Stimulated activated CD4-positive, alpha-beta T cell treated with anti-CD3 and anti-CD28 coated beads, TNF-alpha, amount 100 ng/mL, for 1 hour (primary cell): ENCODE results near the gene LOXL3.

Experiments
- DNase-seq, 3 donors: peaks; one replicate each; pipeline ENCODE4 v3.0.0-alpha.2; 2020; ENCODE audit warnings: low read depth in 3 of 3, low spot score in 1 of 3

LOXL3 gene

DNA sequence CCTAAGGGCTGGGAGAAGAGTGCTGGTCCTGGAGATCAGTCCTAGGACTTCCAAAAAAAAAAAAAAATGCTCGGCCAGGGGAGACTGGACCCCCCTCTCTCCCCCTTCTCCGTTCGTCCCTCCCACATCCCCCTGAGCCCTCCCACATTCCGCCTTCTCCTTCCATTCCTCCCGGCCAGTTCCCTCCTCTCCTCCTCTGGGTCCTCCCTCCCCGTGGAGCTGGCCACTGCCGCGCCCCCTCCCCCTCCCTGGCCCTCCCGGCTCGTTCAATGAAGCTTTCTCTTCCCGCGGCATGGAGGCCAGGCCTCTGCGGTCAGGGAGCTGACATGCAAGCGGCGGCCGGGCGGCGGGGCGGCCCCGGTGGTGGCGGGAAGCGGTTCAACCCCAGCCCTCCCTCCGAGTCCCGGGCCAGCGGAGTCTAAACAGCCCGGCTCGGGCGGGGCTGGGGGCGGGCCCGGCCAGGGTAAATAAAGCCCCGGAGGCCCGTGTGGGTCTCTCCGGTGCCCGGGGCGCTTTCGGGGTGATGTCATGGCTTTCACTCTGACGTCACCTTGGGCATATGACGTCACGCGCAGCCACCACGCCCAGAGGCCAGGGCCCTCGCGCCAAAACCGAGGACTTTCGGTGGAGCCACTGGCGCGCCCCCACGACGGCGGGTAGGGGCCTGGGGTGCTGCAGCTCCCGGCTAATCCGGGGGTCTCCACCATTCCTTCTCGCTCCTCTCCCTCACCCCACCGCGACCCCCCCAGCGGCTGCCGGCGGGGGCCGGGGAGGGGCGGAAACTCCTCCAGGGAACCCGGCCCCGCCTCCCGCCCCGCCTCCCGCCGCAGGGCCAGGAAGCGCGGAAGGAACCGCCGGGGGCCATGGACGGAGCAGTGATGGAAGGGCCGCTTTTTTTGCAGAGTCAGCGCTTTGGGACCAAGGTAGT lies at the start of gene LOXL3, which contains the start of gene DOK1:
LOXL3 (minus strand) TSS at position 51 of the 928 bp plus-strand sequence. CDS start 1,308 bp downstream, outside the sequence.
DOK1 (plus strand) TSS at position 829 of the 928 bp plus-strand sequence; CDS start at position 864, 35 bp downstream.
- DNase-seq: peak; percentile 57 to 81 (median 60)

- DNase-seq: no peak
Observed at GRCh38 chr2:74602586-74603281, 49.0 kb upstream of the LOXL3 start.

- no peak for DNase-seq
Observed at GRCh38 chr2:74599676-74600075, 45.9 kb upstream of the LOXL3 start.

GRCh38 chr2:74597410-74597809 lies 43.7 kb upstream of the LOXL3 start:
- no peak for DNase-seq

DNA sequence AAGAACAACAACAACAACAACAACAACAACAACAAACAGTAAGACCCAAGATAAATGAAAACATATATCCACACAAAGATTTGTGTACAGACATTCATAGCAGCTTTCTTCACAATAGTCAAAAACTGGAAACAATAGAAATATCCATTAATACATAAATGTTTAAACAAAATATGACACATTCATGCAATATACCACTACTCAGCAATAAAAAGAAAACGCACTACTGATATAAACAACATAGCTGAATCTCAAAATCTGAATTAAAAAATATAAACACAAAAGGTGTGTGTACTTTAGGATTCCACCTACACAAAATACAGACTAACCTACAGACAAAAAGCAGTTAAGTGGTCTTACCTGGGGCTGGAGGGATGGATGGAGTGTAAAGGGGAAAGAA lies 42.8 kb upstream of the LOXL3 start:
- no peak for DNase-seq

- DNase-seq: no peak
Observed at GRCh38 chr2:74593826-74594772, 40.4 kb upstream of the LOXL3 start.

DNA sequence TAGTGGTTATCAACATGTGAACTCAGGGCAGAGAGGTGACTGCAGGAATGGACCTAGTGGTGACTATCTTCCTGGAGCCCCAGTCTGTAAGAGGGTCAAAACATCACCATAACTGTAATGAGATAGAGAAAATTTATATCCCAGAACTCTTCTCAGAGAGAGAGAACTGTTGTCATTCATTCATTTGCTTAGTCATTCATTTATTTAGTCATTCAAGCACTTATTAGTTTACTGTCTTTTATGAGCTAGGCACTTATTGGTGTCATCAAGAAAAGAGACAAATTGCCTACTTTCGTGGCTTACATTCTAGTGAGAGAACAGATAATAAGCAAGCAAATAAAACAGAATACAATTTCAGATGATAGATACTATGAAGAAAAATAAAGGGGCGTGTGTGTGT lies 34.9 kb upstream of the LOXL3 start:
- DNase-seq: no peak

GRCh38 chr2:74587664-74588277 lies 34.0 kb upstream of the LOXL3 start:
- peak; percentile 18 to 32 (median 28) for DNase-seq

DNA sequence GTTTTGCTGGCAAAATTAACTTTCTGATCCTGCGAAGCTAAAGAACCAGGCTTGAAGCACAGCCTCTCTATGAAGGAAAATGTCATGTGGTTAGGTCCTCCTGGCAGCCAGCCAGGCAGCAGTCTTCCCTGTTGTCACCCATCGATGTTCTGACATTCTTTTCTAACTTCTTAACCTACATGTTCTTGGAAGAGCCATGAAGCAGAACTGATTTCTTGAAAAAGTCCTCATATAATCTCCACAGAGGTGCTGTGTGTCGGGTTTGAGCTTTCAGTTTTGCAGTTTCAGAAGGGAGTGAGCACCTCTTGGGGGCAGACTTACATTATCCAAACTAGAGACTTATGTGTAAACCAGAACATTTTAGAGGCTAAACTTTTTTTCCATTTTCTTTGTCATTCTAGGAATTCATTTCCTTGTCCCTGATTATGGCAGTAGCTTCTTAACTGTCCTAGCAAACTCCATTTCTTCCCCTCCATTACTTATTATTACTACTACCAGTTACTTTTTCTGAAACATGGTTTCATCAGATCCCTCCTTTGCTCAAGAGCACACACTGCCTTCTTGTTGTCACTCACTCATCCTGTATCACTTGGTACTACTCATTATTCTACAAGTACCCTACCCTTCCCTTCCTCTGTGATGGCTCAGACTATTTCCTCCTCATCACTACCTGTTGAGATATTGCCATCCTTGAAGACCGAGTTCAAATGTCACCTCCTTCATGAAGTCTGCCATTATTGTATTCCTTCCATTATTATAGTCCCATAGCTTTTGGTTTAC lies 31.9 kb upstream of the LOXL3 start:
- no peak for DNase-seq

GRCh38 chr2:74584088-74584645 lies 30.4 kb upstream of the LOXL3 start:
- DNase-seq: no peak

GRCh38 chr2:74583504-74583903 lies 29.8 kb upstream of the LOXL3 start:
- DNase-seq: no peak

- no peak for DNase-seq
Observed at GRCh38 chr2:74582184-74582583, 28.4 kb upstream of the LOXL3 start.

- no peak for DNase-seq
Observed at GRCh38 chr2:74581463-74581862, 27.7 kb upstream of the LOXL3 start.

GRCh38 chr2:74578408-74578807 lies 24.7 kb upstream of the LOXL3 start:
- no peak for DNase-seq

DNA sequence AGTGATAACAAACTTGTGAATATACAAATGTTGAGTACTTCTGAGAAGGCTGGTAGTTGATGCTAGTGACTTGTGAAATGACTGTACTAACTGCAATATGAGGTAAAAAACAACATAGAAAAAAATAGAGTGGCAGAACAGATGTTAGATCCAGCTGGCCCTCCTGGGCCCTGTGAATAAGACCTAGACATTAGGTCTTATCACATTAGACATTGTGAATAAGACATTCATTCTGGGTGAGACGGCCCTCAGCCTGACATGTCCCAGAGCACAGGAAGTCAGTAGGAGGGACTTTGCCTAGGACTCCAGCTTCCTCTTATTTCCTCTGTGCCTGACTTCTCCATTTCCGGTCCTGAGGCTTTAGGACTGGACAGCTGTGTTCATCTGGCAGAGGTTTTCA lies 23.7 kb upstream of the LOXL3 start:
- DNase-seq: no peak

DNA sequence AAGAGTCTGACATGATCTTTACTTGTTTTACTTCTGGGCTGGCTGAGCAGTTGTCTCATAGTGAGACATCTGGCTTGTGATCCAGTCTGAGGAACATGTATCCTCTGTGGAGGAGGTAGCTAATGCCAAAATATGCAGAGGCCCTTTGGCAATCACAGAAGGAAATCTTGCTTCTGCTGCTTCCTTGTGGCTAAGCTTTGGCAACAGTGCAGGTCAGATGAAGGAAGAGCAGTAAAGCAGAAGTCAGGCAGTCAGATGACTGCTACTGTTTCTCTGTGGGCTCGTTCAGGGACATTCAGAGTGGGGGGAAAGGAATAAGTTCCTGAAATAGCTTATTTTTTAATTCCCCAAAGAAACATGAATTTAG lies 23.1 kb upstream of the LOXL3 start:
- DNase-seq: no peak

- DNase-seq: no peak
Observed at GRCh38 chr2:74576211-74576862, 22.6 kb upstream of the LOXL3 start.

- no peak for DNase-seq
Observed at GRCh38 chr2:74575320-74575719, 21.6 kb upstream of the LOXL3 start.
